ENCODE data around the gene VPS45.
"Not testable (repeated sequence)": the region's sequence is repeated elsewhere in the genome, so short reads cannot be mapped to it uniquely, and the experiment has no call there.

VPS45 gene

GRCh38 chr1:150161747-150162581 is 94.4 kb downstream of the VPS45 start:
- peak in 2 of 14 donors; percentile 28 to 39 for DNase-seq

DNA sequence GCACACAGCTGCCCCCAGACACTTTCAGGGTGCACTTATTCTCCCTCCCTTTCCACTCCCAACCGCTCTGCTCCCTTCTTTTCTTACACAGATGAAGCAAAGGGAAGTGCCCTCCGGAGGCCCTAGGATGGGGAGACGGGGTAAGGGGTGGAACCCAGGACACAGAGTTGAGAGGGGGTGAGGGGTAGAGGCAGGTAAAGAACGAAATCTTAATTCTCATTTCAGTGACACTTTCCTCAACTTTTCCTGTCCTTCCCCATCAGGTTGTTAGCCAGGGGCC is 94.9 kb downstream of the VPS45 start:
- DNase-seq: no peak

DNA sequence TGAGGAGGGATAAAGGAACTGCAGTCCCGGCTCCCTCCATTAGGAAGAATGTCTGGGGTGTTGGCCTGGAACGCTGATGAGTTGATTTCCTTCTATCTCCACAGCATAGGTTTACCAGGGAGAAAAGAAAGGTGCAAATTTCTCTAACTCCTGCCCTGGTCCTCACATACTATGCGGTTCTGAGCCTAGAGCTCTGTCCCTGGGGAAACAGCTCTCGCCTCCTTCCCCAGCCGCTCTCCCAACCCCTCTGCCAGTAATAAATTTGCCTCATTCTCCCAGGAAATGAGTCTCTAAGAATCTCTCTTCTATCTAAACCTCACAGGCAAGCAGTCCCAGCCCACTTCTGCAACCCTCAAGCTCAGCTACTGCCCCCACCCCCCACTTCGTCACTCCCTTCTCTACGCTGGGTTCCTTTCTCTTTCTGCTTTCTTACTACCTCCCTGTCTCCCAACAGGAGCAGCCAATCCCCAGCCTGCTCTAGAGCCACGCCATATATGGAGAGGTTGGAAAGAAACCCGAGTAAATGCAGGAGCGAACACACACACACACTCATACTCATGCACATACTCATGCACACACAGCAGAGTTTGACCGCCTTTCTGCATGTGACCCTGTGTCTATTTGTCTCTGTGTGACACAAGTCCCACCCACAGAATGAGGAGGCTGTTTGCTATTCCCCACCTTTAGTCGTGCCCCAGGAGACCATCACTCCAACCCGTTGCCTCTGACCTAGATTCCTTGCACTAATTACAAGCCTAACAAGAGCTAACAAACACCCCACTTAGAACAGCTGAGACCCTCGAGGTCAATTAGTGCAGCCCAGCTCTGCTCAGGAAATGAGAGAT is 95.5 kb downstream of the VPS45 start:
- peak in 11 of 14 donors; percentile 15 to 94 (median 60) for DNase-seq

DNA sequence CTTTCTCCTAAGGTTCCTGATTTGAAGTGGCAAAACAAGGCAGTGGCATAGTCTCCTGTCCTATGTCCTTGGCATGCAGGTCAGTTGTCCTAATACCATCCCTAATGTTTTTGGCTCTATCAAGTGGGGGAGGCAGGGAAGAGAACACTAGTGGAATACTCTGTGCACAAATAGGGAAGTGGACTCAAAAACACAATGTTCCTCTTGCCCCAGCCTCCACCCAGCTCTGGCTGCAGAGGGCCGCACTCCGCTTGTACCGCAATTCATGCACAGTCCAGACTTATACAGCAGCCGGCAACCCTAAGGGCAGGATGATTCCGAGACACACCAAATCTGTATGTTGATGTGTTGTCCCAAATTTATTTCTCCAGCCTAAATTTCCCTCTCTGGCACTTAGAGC is 96.6 kb downstream of the VPS45 start:
- peak in 2 of 14 donors; percentile 10 to 16 for DNase-seq

DNA sequence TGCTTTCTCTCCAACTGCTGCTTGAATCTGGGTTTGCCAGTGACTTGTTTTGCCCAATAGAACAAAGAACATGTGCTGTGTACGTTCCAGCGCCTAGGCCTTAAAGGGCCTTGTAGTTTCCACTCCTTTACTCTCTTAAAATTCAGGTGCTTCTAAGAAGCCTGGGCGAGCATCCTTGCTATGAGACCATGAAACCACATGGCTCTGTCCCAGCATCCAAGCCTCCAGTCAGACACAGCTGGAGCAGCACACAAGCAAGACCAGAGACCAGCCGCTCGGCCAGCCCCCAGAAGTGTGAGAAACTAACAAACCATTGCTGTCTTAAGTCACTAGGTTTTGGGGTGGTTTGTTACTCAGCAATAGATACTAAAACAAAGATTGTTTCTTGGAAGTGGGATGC is 97.2 kb downstream of the VPS45 start:
- no peak for DNase-seq

GRCh38 chr1:150165622-150166612 is 98.3 kb downstream of the VPS45 start:
- peak in 1 of 14 donors; percentile 18 for DNase-seq

DNA sequence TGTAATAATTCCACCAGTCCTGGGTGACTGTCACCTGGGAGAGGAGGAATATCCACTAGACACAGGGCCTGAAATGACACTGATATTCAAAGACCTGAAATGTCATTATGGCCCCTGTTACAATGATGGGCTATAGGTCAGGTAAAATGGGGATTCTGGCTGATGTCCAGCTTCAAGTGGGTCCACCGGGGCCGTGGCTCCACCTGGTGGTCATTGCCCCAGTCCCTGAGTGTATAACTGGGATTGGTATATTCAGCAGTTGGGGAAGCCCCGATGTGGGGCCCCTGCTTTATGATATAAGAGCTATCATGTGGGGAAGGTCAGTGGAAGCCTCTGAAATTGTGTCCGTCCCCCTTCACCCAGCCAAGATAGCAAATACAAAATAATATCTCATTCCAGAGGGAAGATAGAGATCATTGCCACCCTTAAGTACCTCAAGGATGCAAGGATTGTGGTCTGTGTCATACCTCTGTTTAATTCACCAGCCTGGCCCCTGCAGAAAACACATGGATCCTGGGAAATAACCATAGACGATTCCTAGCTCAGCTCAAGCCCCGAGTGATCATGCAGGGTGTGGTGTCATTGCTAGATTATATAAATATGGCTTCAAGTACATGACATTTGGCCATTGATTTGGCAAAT is 101.5 kb downstream of the VPS45 start:
- DNase-seq: peak in 6 of 14 donors; percentile 12 to 63 (median 20)

- no peak for DNase-seq
These were observed 104.2 kb downstream of the VPS45 start for GRCh38 chr1:150171801-150172200.

GRCh38 chr1:150173141-150173585 is 105.6 kb downstream of the VPS45 start:
- no peak for DNase-seq

- DNase-seq: no peak
These were observed 109.0 kb downstream of the VPS45 start for GRCh38 chr1:150176593-150176992.

DNA sequence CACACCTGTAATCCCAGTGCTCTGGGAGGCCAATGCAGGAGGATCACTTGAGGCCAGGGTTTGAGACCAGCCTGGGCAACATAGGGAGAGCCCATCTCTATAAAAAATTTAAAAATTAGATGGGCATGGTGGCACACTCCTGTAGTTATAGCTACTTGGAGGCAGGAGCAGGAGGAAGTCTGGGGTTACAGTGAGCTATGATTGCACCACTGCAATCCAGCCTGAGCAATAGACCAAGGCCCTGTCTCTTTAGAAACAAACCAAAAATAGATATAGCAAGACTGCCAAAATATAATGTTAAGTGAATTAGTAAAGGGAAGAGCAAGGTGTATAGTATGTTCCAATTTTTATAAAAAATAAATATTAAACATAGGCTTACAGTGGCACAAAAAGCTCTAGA is 111.0 kb downstream of the VPS45 start:
- DNase-seq: no peak

GRCh38 chr1:150179867-150180266 is 112.3 kb downstream of the VPS45 start:
- no peak for DNase-seq

DNA sequence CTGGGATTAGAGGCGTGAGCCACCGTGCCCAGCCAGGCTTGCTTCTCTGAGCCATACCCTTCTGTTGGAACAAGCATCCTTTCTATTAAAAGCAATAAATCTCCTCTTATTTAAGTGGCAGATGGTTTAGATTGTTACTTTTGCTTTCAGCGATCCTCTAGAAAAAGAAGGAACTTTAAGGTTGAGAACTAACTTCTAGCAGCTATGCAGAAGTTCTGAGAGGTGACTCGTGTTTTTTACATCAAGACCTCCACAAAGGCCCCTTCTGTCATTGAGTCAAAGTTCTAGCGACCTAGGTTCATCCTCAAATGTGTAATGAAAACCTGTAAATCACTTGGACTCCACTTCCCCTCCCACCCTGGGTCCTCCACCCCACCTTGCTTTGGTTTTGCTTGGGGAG is 112.9 kb downstream of the VPS45 start:
- DNase-seq: no peak

- DNase-seq: peak in 12 of 14 donors; percentile 10 to 72 (median 54)
These were observed 114.7 kb downstream of the VPS45 start for GRCh38 chr1:150182247-150182646.

- DNase-seq: no peak
These were observed 115.5 kb downstream of the VPS45 start for GRCh38 chr1:150183061-150183460.

GRCh38 chr1:150185481-150185880 is 117.9 kb downstream of the VPS45 start:
- no peak for DNase-seq

DNA sequence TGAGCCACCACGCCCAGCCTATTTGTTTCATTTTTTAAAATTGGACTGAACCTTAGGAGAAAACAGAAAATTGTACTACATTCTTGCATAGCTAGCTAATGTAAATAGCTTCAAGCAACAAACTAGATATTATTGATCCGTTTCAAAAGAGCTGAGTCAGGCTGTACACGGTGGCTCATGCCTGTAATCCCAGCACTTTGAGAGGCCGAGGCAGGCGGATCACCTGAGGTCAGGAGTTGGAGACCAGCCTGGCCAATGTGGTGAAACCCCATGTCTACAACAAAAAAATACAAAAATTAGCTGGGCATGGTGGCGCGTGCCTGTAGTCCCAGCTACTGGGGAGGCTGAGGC is 118.8 kb downstream of the VPS45 start:
- DNase-seq: not testable (repeated sequence)

GRCh38 chr1:150186789-150187559 is 119.4 kb downstream of the VPS45 start:
- peak in 5 of 14 donors; percentile 13 to 80 (median 34) for DNase-seq

DNA sequence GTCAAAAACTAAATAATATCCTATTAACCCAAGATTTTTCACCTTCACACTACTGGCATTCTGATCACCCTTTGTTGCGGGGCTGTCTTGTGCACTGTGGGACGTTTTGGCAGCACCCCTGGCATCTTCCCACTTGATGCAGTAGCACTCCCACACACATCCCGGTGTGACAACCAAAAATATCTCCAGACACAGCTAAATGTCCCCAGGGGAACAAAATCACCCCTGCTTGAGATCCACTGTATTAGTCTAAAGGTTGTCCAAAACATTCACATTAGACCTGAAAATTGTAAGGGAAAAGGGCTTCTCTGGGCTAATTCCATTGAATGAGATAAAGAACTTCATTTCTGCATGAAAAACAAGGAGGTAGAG is 120.0 kb downstream of the VPS45 start:
- peak in 5 of 14 donors; percentile 5 to 80 (median 32) for DNase-seq

DNA sequence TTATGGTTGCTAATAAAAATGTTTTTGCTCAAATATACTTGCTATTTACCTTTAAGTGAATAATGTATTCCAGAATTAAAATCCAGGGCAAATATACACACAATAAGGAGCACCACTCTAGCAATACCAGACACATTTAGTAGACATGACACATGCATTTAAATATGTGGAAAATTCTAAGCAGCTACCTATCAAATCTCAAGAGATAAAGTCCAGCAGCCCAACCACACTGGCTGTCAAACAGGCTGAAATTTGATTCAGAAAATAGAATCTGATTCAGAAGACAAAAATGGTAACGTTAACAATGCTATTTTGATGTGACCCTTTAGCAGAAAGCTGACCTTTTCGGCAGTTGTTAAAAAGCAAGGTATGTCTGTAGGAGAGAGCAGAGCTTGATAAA is 124.4 kb downstream of the VPS45 start:
- DNase-seq: no peak

- no peak for DNase-seq
These were observed 126.9 kb downstream of the VPS45 start for GRCh38 chr1:150194381-150195031.
